Neural cell (in vitro differentiated cells): Measurements from ENCODE around the gene SNURF.

Experiments used
- CTCF ChIP-seq: fragments of 450-650 bp; IDR thresholded peaks from 2 replicates; pipeline ENCODE4 v1.5.1; 2014; ENCODE audit warnings: antibody characterized with exemption, mild to moderate bottlenecking, moderate library complexity; ENCODE audit not compliant: poor library complexity, severe bottlenecking
- EP300 ChIP-seq: fragments of 450-650 bp; conservative IDR thresholded peaks from 2 replicates; pipeline ENCODE4 v1.6.1; 2014; ENCODE audit warnings: antibody characterized with exemption, mild to moderate bottlenecking, moderate library complexity; ENCODE audit not compliant: poor library complexity, severe bottlenecking
- POLR2AphosphoS5 ChIP-seq: IDR thresholded peaks from 2 replicates; pipeline ENCODE4 v1.6.1; 2012
- RAD21 ChIP-seq: fragments of 450-650 bp; conservative IDR thresholded peaks from 2 replicates; pipeline ENCODE4 v1.6.1; 2014; ENCODE audit warnings: antibody characterized with exemption, mild to moderate bottlenecking, moderate library complexity
- REST ChIP-seq: IDR thresholded peaks from 2 replicates; pipeline ENCODE4 v1.6.1; 2012; ENCODE audit warnings: borderline replicate concordance
- TAF1 ChIP-seq: IDR thresholded peaks from 2 replicates; pipeline ENCODE4 v1.6.1; 2012; ENCODE audit warnings: low read depth

- TF ChIP-seq RAD21 (no peak), TAF1 (no peak), CTCF (no peak), EP300 (no peak), REST (no peak), POLR2AphosphoS5 (no peak)
Observed at GRCh38 chr15:24961967-24962366, 7.2 kb downstream of the SNURF start.
